ENCODE data around the gene KAT5. TPM values are rescaled to one million over a fixed set of nuclear protein-coding genes. Genes with fewer than 3 reads are reported as not detected.
"Not testable (repeated sequence)": the region's sequence is repeated elsewhere in the genome, so short reads cannot be mapped to it uniquely, and the experiment has no call there.

Gene KAT5
- total RNA-seq, 1 donor from 2014 or later = 31.4 TPM

- peaks cover 12% of the 10 kb centered on the region for H3K27me3 ChIP-seq (ENCODE audit: insufficient read depth, low read length)
- H3K36me3 ChIP-seq (ENCODE audit: insufficient read depth, low read length) = no peaks in the 10 kb centered on the region
- Mint-ChIP-seq H3K36me3 (ENCODE audit: low read depth, unreplicated experiment) (no peaks in the 10 kb centered on the region), H3K27me3 (ENCODE audit: low read depth, unreplicated experiment) (peaks cover 5% of the 10 kb centered on the region), H3K9me3 (ENCODE audit: unreplicated experiment) (no peaks in the 10 kb centered on the region), H3K4me3 (ENCODE audit: unreplicated experiment) (no peak overlapping the region), H3K27ac (ENCODE audit: unreplicated experiment) (no peak overlapping the region), H3K4me1 (ENCODE audit: low read depth, unreplicated experiment) (no peaks in the 10 kb centered on the region)
- no peaks in the 10 kb centered on the region for H4K20me1 ChIP-seq (ENCODE audit: insufficient read depth, low read length)
- no peak overlapping the region for H3K27ac ChIP-seq (ENCODE audit: low read depth, low read length)
- no peaks in the 10 kb centered on the region for H3K79me2 ChIP-seq (ENCODE audit: insufficient read depth, low read length)
- FAIRE-seq (no peak), DNase-seq (ENCODE audit: low read depth) (no peak)
- H3K9ac ChIP-seq (ENCODE audit: low read length) = no peak overlapping the region
- no peak overlapping the region for H3K4me3 ChIP-seq (ENCODE audit: insufficient read depth, low read depth, low read length)
- H2AFZ ChIP-seq (ENCODE audit: low read depth, low read length) = no peak overlapping the region
- no peak for TF ChIP-seq CTCF (IDR thresholded peaks at IDR 0.05; ENCODE audit: insufficient read depth, low read depth, low read length)
- TF ChIP-seq EZH2 (IDR thresholded peaks at IDR 0.05; ENCODE audit: insufficient read depth, low read length) = no peak
- no peaks in the 10 kb centered on the region for H3K4me1 ChIP-seq (ENCODE audit: insufficient read depth, low read length)
- no peaks in the 10 kb centered on the region for H3K9me3 ChIP-seq (ENCODE audit: insufficient read depth, low read depth, low read length)
- H3K4me2 ChIP-seq (ENCODE audit: low read length) = no peak overlapping the region
These were observed 31.8 kb upstream of the KAT5 start for GRCh38 chr11:65680192-65680743.

GRCh38 chr11:65683480-65683879 is 28.6 kb upstream of the KAT5 start:
- not testable (repeated sequence) for H3K4me2 ChIP-seq (ENCODE audit: low read length); H3K36me3 Mint-ChIP-seq (ENCODE audit: low read depth, unreplicated experiment); FAIRE-seq; H3K4me1 ChIP-seq (ENCODE audit: insufficient read depth, low read length); H4K20me1 ChIP-seq (ENCODE audit: insufficient read depth, low read length); DNase-seq (ENCODE audit: low read depth); H3K79me2 ChIP-seq (ENCODE audit: insufficient read depth, low read length); H3K27me3 Mint-ChIP-seq (ENCODE audit: low read depth, unreplicated experiment); H3K4me1 Mint-ChIP-seq (ENCODE audit: low read depth, unreplicated experiment); H3K9me3 Mint-ChIP-seq (ENCODE audit: unreplicated experiment); H3K27ac Mint-ChIP-seq (ENCODE audit: unreplicated experiment); H3K9me3 ChIP-seq (ENCODE audit: insufficient read depth, low read depth, low read length); H3K27ac ChIP-seq (ENCODE audit: low read depth, low read length); H3K4me3 ChIP-seq (ENCODE audit: insufficient read depth, low read depth, low read length); H3K9ac ChIP-seq (ENCODE audit: low read length); H3K4me3 Mint-ChIP-seq (ENCODE audit: unreplicated experiment); H2AFZ ChIP-seq (ENCODE audit: low read depth, low read length); H3K36me3 ChIP-seq (ENCODE audit: insufficient read depth, low read length)
- peaks cover 15% of the 10 kb centered on the region for H3K27me3 ChIP-seq (ENCODE audit: insufficient read depth, low read length)

- no peak for FAIRE-seq
- Histone ChIP-seq H3K36me3 (ENCODE audit: insufficient read depth, low read length) (no peaks in the 10 kb centered on the region), H3K9ac (ENCODE audit: low read length) (no peak overlapping the region)
These were observed 26.1 kb upstream of the KAT5 start for GRCh38 chr11:65685981-65686380.

GRCh38 chr11:65691847-65692246 is 20.2 kb upstream of the KAT5 start:
- not testable (repeated sequence) for H2AFZ ChIP-seq (ENCODE audit: low read depth, low read length); H3K4me3 Mint-ChIP-seq (ENCODE audit: unreplicated experiment); H3K27ac ChIP-seq (ENCODE audit: low read depth, low read length); H3K9me3 ChIP-seq (ENCODE audit: insufficient read depth, low read depth, low read length); H3K9me3 Mint-ChIP-seq (ENCODE audit: unreplicated experiment); H3K27ac Mint-ChIP-seq (ENCODE audit: unreplicated experiment); H3K79me2 ChIP-seq (ENCODE audit: insufficient read depth, low read length); H3K4me1 Mint-ChIP-seq (ENCODE audit: low read depth, unreplicated experiment); DNase-seq (ENCODE audit: low read depth); H4K20me1 ChIP-seq (ENCODE audit: insufficient read depth, low read length); H3K36me3 ChIP-seq (ENCODE audit: insufficient read depth, low read length); H3K4me2 ChIP-seq (ENCODE audit: low read length); H3K27me3 ChIP-seq (ENCODE audit: insufficient read depth, low read length); H3K9ac ChIP-seq (ENCODE audit: low read length); FAIRE-seq; H3K36me3 Mint-ChIP-seq (ENCODE audit: low read depth, unreplicated experiment); H3K4me3 ChIP-seq (ENCODE audit: insufficient read depth, low read depth, low read length); H3K4me1 ChIP-seq (ENCODE audit: insufficient read depth, low read length)
- peaks cover 13% of the 10 kb centered on the region for H3K27me3 Mint-ChIP-seq (ENCODE audit: low read depth, unreplicated experiment)

More at GRCh38 chr11:65685981-65686380, 26.1 kb upstream of the KAT5 start:
- Mint-ChIP-seq H3K36me3 (ENCODE audit: low read depth, unreplicated experiment) (no peaks in the 10 kb centered on the region), H3K27me3 (ENCODE audit: low read depth, unreplicated experiment) (peaks cover 14% of the 10 kb centered on the region), H3K4me1 (ENCODE audit: low read depth, unreplicated experiment) (no peaks in the 10 kb centered on the region), H3K27ac (ENCODE audit: unreplicated experiment) (no peak overlapping the region), H3K9me3 (ENCODE audit: unreplicated experiment) (no peaks in the 10 kb centered on the region), H3K4me3 (ENCODE audit: unreplicated experiment) (no peak overlapping the region)
- no peaks in the 10 kb centered on the region for H3K9me3 ChIP-seq (ENCODE audit: insufficient read depth, low read depth, low read length)
- H3K27ac ChIP-seq (ENCODE audit: low read depth, low read length) = no peak overlapping the region
- H3K27me3 ChIP-seq (ENCODE audit: insufficient read depth, low read length) = peaks cover 15% of the 10 kb centered on the region
- no peak overlapping the region for H3K4me3 ChIP-seq (ENCODE audit: insufficient read depth, low read depth, low read length)
- H3K4me2 ChIP-seq (ENCODE audit: low read length) = no peak overlapping the region
- DNase-seq (ENCODE audit: low read depth) = no peak
- no peaks in the 10 kb centered on the region for H3K4me1 ChIP-seq (ENCODE audit: insufficient read depth, low read length)
- H2AFZ ChIP-seq (ENCODE audit: low read depth, low read length) = no peak overlapping the region
- TF ChIP-seq CTCF (IDR thresholded peaks at IDR 0.05; ENCODE audit: insufficient read depth, low read depth, low read length) (no peak), EZH2 (IDR thresholded peaks at IDR 0.05; ENCODE audit: insufficient read depth, low read length) (no peak)
- no peaks in the 10 kb centered on the region for H4K20me1 ChIP-seq (ENCODE audit: insufficient read depth, low read length)
- no peaks in the 10 kb centered on the region for H3K79me2 ChIP-seq (ENCODE audit: insufficient read depth, low read length)

Measured in astrocyte (in vitro differentiated cells and primary cell).